Nephron progenitor cell (in vitro differentiated cells): Measurements from ENCODE around the gene SGK1.
"Not testable (repeated sequence)": the region's sequence is repeated elsewhere in the genome, so short reads cannot be mapped to it uniquely, and the experiment has no call there.

Source experiments
- DNase-seq: peaks from one replicate; pipeline ENCODE4 v3.0.0; 2021
- H3K27ac Mint-ChIP-seq: 2 replicates; pipeline ENCODE4 v1.8.0; 2021; ENCODE audit warnings: mild to moderate bottlenecking, moderate library complexity, mixed read lengths
- H3K27me3 Mint-ChIP-seq: 2 replicates; pipeline ENCODE4 v1.8.0; 2021; ENCODE audit warnings: mild to moderate bottlenecking, low read depth, mixed read lengths; ENCODE audit not compliant: poor library complexity
- H3K36me3 Mint-ChIP-seq: 2 replicates; pipeline ENCODE4 v1.8.0; 2021; ENCODE audit warnings: low read depth, mixed read lengths
- H3K4me1 Mint-ChIP-seq: 2 replicates; pipeline ENCODE4 v1.8.0; 2021; ENCODE audit warnings: mixed read lengths
- H3K4me3 Mint-ChIP-seq: 2 replicates; pipeline ENCODE4 v1.8.0; 2021; ENCODE audit warnings: mild to moderate bottlenecking, moderate library complexity, mixed read lengths
- H3K9me3 Mint-ChIP-seq: 2 replicates; pipeline ENCODE4 v1.8.0; 2021; ENCODE audit warnings: mild to moderate bottlenecking, moderate library complexity, mixed read lengths
- CTCF ChIP-seq: fragments of 200-600 bp; sonication (generic); IDR thresholded peaks from 2 replicates; pipeline ENCODE4 v1.5.0; 2021; ENCODE audit warnings: antibody characterized with exemption

SGK1 gene

DNA sequence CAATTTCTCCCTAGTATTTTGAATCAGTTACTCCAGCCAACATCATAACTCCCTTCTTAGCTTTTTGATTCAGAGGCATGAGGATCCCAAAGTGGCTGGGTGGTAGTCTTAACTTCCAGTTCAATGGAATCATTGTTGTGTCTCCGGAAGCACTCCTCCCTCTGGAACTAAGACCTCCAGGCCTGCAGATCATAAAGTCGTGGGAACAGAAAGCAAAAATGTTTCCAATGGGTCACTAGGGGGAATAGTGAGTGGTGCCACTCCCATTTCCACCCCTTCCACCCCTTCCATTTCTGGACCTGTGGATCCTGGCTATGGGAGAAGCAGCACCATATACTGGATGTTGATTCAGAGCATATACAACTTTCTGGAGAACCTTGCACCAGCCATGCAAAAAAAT, 130.8 kb downstream of the SGK1 start:
- Mint-ChIP-seq H3K27ac (no peak overlapping the region), H3K4me1 (peaks cover 5% of the 10 kb centered on the region), H3K36me3 (no peaks in the 10 kb centered on the region), H3K9me3 (no peaks in the 10 kb centered on the region), H3K27me3 (peaks cover 9% of the 10 kb centered on the region), H3K4me3 (no peak overlapping the region)
- no peak for DNase-seq
- no peak for TF ChIP-seq CTCF

DNA sequence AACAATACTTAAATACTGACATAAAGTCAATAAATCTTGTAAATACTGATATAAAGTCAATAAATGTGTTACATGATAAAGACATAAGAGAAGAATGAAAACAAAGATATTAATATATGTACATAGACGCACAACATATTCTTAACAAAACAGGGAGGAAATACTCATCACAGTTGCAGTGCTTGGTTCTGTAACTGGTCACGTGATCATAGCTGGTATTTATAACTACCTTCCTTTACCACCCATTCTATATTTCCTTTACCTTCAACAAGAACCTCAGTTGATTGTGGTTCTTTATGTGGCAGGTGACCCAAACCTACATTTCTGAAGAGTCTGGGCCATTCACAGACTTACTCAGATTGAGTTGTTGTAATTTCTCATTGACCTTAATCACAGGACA, 131.6 kb downstream of the SGK1 start:
- Mint-ChIP-seq H3K4me3 (no peak overlapping the region), H3K27ac (no peak overlapping the region), H3K4me1 (peaks cover 5% of the 10 kb centered on the region), H3K9me3 (no peaks in the 10 kb centered on the region), H3K36me3 (no peaks in the 10 kb centered on the region), H3K27me3 (peaks cover 9% of the 10 kb centered on the region)
- TF ChIP-seq CTCF = no peak
- DNase-seq = no peak

- H3K4me3 Mint-ChIP-seq = no peak overlapping the region
- no peak for DNase-seq
- no peak for TF ChIP-seq CTCF
- H3K4me1 Mint-ChIP-seq = peaks cover 5% of the 10 kb centered on the region
- H3K27me3 Mint-ChIP-seq = peaks cover 6% of the 10 kb centered on the region
- no peaks in the 10 kb centered on the region for H3K36me3 Mint-ChIP-seq
- H3K9me3 Mint-ChIP-seq = no peaks in the 10 kb centered on the region
- peak overlapping the region; percentile 32 for H3K27ac Mint-ChIP-seq
Observed at GRCh38 chr6:134185277-134185676, 132.6 kb downstream of the SGK1 start.

DNA sequence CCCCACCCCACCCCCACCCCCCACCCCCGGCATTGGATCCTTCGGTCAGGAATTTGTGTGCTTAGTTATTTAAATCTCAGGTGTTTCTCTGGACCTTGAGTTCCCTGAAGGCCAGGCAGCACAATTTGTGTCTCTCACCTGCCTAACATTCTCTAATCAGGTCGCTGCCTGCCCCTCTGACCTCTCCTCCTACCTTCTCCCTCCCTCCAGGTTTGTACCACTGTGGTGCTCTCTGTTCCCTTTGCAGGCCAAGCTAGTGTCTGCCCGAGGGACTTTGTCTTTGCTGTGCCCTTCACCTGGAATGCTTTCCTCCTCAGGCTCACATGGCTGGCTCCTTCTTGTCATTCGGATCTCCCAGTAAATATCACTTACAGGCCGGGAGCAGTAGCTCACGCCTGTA, 134.1 kb downstream of the SGK1 start:
- H3K36me3 Mint-ChIP-seq = no peaks in the 10 kb centered on the region
- no peak for TF ChIP-seq CTCF
- H3K27ac Mint-ChIP-seq = no peak overlapping the region
- H3K4me3 Mint-ChIP-seq = no peak overlapping the region
- H3K4me1 Mint-ChIP-seq = peaks cover 5% of the 10 kb centered on the region
- no peaks in the 10 kb centered on the region for H3K9me3 Mint-ChIP-seq
- DNase-seq = no peak
- peaks cover 3% of the 10 kb centered on the region for H3K27me3 Mint-ChIP-seq

DNA sequence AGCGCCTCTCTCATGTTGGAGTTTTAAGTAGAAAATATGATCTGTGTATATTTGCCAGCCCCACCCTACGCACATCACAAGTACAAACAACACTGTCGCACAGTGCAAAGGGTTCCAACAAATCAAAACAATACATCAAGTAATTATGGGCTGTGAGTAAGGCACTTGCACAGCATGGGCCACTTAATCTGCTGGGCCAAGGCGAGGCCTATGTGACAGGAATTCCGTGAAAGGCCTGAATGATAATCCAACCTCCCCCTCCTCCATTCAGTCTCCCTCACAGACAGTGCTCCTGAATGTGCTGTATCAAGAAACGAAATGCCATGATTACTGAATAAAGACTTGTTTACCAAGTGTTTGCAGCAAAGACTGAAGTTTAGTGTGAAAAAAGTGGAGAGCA, 135.4 kb downstream of the SGK1 start:
- Mint-ChIP-seq H3K4me1 (peaks cover 16% of the 10 kb centered on the region), H3K9me3 (no peaks in the 10 kb centered on the region), H3K4me3 (no peak overlapping the region), H3K27ac (no peak overlapping the region), H3K27me3 (peaks cover 6% of the 10 kb centered on the region), H3K36me3 (no peaks in the 10 kb centered on the region)
- no peak for TF ChIP-seq CTCF
- DNase-seq = no peak

DNA sequence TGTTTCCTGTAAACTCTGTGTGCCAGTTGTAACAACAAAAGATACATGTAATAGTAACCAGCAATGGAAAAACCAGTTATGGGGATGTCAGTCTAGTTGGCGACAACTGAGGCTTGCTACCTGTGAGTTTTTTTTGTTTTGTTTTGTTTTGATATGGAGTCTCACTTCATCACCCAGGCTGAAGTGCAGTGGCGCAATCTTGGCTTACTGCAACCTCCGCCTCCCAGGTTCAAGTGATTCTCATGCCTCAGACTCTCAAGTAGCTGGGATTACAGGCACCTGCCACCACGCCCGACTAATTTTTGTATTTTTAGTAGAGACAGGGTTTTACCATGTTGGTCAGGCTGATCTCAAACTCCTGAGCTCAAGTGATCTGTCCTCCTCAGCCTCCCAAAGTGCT, 136.2 kb downstream of the SGK1 start:
- not testable (repeated sequence) for H3K27me3 Mint-ChIP-seq, H3K4me3 Mint-ChIP-seq, H3K27ac Mint-ChIP-seq, H3K9me3 Mint-ChIP-seq, DNase-seq, H3K36me3 Mint-ChIP-seq
- H3K4me1 Mint-ChIP-seq = peaks cover 20% of the 10 kb centered on the region

GRCh38 chr6:134181251-134181650, 136.7 kb downstream of the SGK1 start:
- DNase-seq, H3K27me3 Mint-ChIP-seq, H3K4me3 Mint-ChIP-seq, H3K9me3 Mint-ChIP-seq, H3K36me3 Mint-ChIP-seq: not testable (repeated sequence)
- Mint-ChIP-seq H3K4me1 (peaks cover 20% of the 10 kb centered on the region), H3K27ac (peak overlapping the region; percentile 21)

- not testable (repeated sequence) for H3K27ac Mint-ChIP-seq, H3K9me3 Mint-ChIP-seq, DNase-seq, H3K36me3 Mint-ChIP-seq, H3K4me3 Mint-ChIP-seq
- Mint-ChIP-seq H3K27me3 (peaks cover 15% of the 10 kb centered on the region), H3K4me1 (peaks cover 26% of the 10 kb centered on the region)
Observed at GRCh38 chr6:134180540-134180939, 137.4 kb downstream of the SGK1 start.
